Endothelial cell of umbilical vein (primary cell): Measurements from ENCODE around the gene BMERB1. TPM values are rescaled to one million over a fixed set of nuclear protein-coding genes. Genes with fewer than 3 reads are reported as not detected.

Experiments used
- polyA plus RNA-seq, 4 experiments: library from polyadenylated mRNA; depleted of rRNA in 3 of 4; stranded (reverse) in 3 of 4; unstranded in 1 of 4; fragments of >200 nt; gene quantifications; 2 replicates each; pipeline versions ENCODE4 v1.2.1 to v1.2.3, GENCODE V29; 2011 to 2012; ENCODE audit warnings: missing spikeins in 1 of 4
- total RNA-seq: library from RNA; stranded (reverse); gene quantifications from 2 replicates; pipeline ENCODE4 v1.2.3, GENCODE V29; 2021

BMERB1 gene
- total and polyA plus RNA-seq, 2 donors (not counting 3 experiments of a cell fraction or from before 2014, with no cell fraction given): 14.1 to 17.4 TPM

Other genes with a start within 250 kb of the BMERB1 start
- 6.5 and 11.3 TPM in 2 replicates for gene NPIPA5, start 56.3 kb upstream of the BMERB1 start, total RNA-seq
- 19.6 and 25.6 TPM in 2 replicates for gene NPIPA5, start 56.3 kb upstream of the BMERB1 start, polyA plus RNA-seq
- gene MPV17L, start 38.8 kb upstream of the BMERB1 start, total RNA-seq: 0.22 and 0.32 TPM in 2 replicates
- 0.06 and 0.18 TPM in 2 replicates for gene MPV17L, start 38.8 kb upstream of the BMERB1 start, polyA plus RNA-seq
- gene MARF1, start 208.6 kb downstream of the BMERB1 start, total RNA-seq: 54.3 and 58.5 TPM in 2 replicates
- 11.5 and 14.6 TPM in 2 replicates for gene MARF1, start 208.6 kb downstream of the BMERB1 start, polyA plus RNA-seq
- 89.1 and 90.2 TPM in 2 replicates for gene NDE1, start 215.7 kb downstream of the BMERB1 start, total RNA-seq
- 26.3 and 28.0 TPM in 2 replicates for gene NDE1, start 215.7 kb downstream of the BMERB1 start, polyA plus RNA-seq